Activated CD8-positive, alpha-beta memory T cell treated with anti-CD3 and anti-CD28 coated beads, Interleukin-2, amount 50 U/mL, for 4 hours (primary cell): Measurements from ENCODE around the gene HNRNPUL2.

ENCODE experiments used
- DNase-seq: peaks from one replicate; pipeline ENCODE4 v3.0.0-alpha.2; 2020

The HNRNPUL2 gene

GRCh38 chr11:62665599-62666258, 61.5 kb downstream of the HNRNPUL2 start:
- peak; percentile 81 for DNase-seq

DNA sequence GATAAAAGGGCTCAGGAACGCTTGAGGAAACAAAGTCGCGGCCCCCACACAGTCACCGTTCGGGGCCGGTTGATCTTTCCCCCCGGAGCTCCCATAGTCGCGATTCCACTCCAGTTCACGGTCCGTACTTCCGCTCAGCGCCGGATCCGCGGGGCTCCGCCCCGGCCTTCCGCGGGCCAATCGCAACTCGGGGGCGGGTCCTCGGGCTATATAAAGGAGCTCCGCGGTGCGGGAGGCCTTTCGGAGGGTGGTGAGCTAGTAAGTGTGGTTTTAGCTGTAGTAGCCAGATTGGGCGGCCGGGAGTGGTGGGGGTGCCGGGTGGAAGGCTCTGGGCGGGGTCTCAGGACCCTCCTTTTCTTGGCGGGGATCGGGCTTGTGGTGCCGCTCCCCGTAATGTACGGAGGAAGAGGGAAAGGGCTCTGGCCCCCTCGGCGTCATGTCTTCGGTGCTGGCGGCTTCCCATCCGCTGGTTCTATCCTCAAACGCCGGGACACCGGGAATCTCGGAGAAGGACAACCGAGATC, 62.1 kb downstream of the HNRNPUL2 start, which contains the start of the genes C11orf98 and CSKMT:
Gene C11orf98, minus strand, starts transcription at position 136 of the 524 bp plus-strand sequence. Its CDS starts 41 bp downstream, at position 95.
Gene CSKMT, plus strand, starts transcription at position 238 of the 524 bp plus-strand sequence. CDS start 568 bp downstream, outside the sequence.
- peak; percentile 96 for DNase-seq

- peak; percentile 53 for DNase-seq
Observed at GRCh38 chr11:62664405-62665074, 62.7 kb downstream of the HNRNPUL2 start.
